ENCODE measurements around the gene MRLN. TPM values are rescaled to one million over a fixed set of nuclear protein-coding genes. Genes with fewer than 3 reads are reported as not detected.

MRLN gene
- total RNA-seq, 2 experiments from 2014 or later, result not detected

GRCh38 chr10:59700709-59701108, 52.5 kb downstream of the MRLN start:
- no peak overlapping the region for H3K27ac Mint-ChIP-seq
- H3K4me1 Mint-ChIP-seq, result no peaks in the 10 kb centered on the region
- DNase-seq, result no peak
- no peak overlapping the region for H3K4me3 Mint-ChIP-seq
- no peaks in the 10 kb centered on the region for H3K36me3 Mint-ChIP-seq
- no peaks in the 10 kb centered on the region for H3K9me3 Mint-ChIP-seq
- H3K27me3 Mint-ChIP-seq, result peaks cover 23% of the 10 kb centered on the region

- Mint-ChIP-seq H3K4me1 (no peaks in the 10 kb centered on the region), H3K4me3 (no peak overlapping the region), H3K27ac (no peak overlapping the region), H3K27me3 (peaks cover 14% of the 10 kb centered on the region), H3K36me3 (no peaks in the 10 kb centered on the region), H3K9me3 (no peaks in the 10 kb centered on the region)
- no peak for DNase-seq
These were observed 54.9 kb downstream of the MRLN start for GRCh38 chr10:59698326-59698725.

GRCh38 chr10:59695637-59696036, 57.6 kb downstream of the MRLN start:
- no peak overlapping the region for H3K4me3 Mint-ChIP-seq
- no peak for DNase-seq
- H3K36me3 Mint-ChIP-seq, result no peaks in the 10 kb centered on the region

GRCh38 chr10:59694936-59695335, 58.3 kb downstream of the MRLN start:
- H3K27me3 Mint-ChIP-seq, result peaks cover 8% of the 10 kb centered on the region
- H3K36me3 Mint-ChIP-seq, result no peaks in the 10 kb centered on the region
- H3K9me3 Mint-ChIP-seq, result no peaks in the 10 kb centered on the region
- H3K4me1 Mint-ChIP-seq, result no peaks in the 10 kb centered on the region
- H3K4me3 Mint-ChIP-seq, result no peak overlapping the region
- no peak overlapping the region for H3K27ac Mint-ChIP-seq
- no peak for DNase-seq

More at GRCh38 chr10:59695637-59696036, 57.6 kb downstream of the MRLN start:
- Mint-ChIP-seq H3K27ac (no peak overlapping the region), H3K4me1 (no peaks in the 10 kb centered on the region), H3K27me3 (peaks cover 3% of the 10 kb centered on the region), H3K9me3 (no peaks in the 10 kb centered on the region)

GRCh38 chr10:59692113-59692512, 61.1 kb downstream of the MRLN start:
- no peak for DNase-seq
- no peak overlapping the region for H3K27ac Mint-ChIP-seq
- no peak overlapping the region for H3K4me3 Mint-ChIP-seq
- no peaks in the 10 kb centered on the region for H3K36me3 Mint-ChIP-seq
- H3K9me3 Mint-ChIP-seq, result no peaks in the 10 kb centered on the region
- peaks cover 14% of the 10 kb centered on the region for H3K27me3 Mint-ChIP-seq
- no peaks in the 10 kb centered on the region for H3K4me1 Mint-ChIP-seq

GRCh38 chr10:59688921-59689351, 64.3 kb downstream of the MRLN start:
- no peaks in the 10 kb centered on the region for H3K9me3 Mint-ChIP-seq
- H3K4me1 Mint-ChIP-seq, result no peaks in the 10 kb centered on the region
- H3K4me3 Mint-ChIP-seq, result no peak overlapping the region
- no peaks in the 10 kb centered on the region for H3K36me3 Mint-ChIP-seq
- no peak overlapping the region for H3K27ac Mint-ChIP-seq
- no peak for DNase-seq
- peaks cover 17% of the 10 kb centered on the region for H3K27me3 Mint-ChIP-seq

GRCh38 chr10:59687657-59688056, 65.6 kb downstream of the MRLN start:
- no peaks in the 10 kb centered on the region for H3K4me1 Mint-ChIP-seq
- no peak for DNase-seq
- no peaks in the 10 kb centered on the region for H3K9me3 Mint-ChIP-seq
- no peak overlapping the region for H3K4me3 Mint-ChIP-seq
- no peak overlapping the region for H3K27ac Mint-ChIP-seq
- H3K27me3 Mint-ChIP-seq, result peaks cover 17% of the 10 kb centered on the region
- no peaks in the 10 kb centered on the region for H3K36me3 Mint-ChIP-seq

Other genes starting within 250 kb of the MRLN start
- gene SLC16A9, start 43.6 kb downstream of the MRLN start, total RNA-seq, result 1 to 10 TPM; 1.9 to 2.4 TPM
- gene CCDC6, start 153.1 kb upstream of the MRLN start, total RNA-seq, result 10 to 100 TPM; 45.5 to 47.5 TPM